GM18909 (cell line): ENCODE measurements around the gene CDH13.

Experiments used
- ATAC-seq: cut with Tn5 transposase; IDR thresholded peaks from one replicate; pipeline ENCODE4 v1.9.1; 2021; ENCODE audit warnings: mild to moderate bottlenecking; ENCODE audit not compliant: unreplicated experiment, poor library complexity

CDH13 gene

DNA sequence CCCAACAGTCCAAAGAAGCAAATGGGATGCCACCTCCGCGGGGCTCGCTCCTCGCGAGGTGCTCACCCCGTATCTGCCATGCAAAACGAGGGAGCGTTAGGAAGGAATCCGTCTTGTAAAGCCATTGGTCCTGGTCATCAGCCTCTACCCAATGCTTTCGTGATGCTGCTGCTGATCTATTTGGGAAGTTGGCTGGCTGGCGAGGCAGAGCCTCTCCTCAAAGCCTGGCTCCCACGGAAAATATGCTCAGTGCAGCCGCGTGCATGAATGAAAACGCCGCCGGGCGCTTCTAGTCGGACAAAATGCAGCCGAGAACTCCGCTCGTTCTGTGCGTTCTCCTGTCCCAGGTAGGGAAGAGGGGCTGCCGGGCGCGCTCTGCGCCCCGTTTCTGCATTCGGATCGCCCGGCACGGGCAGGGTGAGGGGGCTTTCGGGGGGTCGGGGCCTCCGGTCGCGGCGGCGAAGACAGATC, at the start of gene CDH13:
Gene CDH13, plus strand, starts transcription at position 179 of the 471 bp plus-strand sequence.
- no peak for ATAC-seq

GRCh38 chr16:82580298-82580890, 46.4 kb upstream of the CDH13 start:
- no peak for ATAC-seq

GRCh38 chr16:82582975-82583374, 43.8 kb upstream of the CDH13 start:
- ATAC-seq, result no peak

DNA sequence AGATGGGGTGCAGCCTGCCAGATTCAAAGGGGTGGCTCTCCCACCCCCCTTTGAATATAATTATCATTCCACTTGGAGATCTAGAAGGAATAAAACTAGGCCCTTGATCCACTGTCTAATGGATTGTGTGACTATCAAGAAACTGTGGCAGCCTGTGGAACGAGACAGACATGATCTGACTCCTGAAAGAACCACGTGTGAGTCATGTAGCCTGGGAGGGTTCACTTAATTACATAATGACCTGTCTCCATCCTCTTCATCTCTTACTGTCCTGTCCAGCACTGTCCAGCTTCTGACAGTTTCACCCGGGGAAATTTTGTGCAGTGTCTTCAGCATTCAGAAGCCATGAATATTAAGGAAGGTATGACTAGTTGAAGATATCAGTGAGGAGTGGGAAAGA, 43.3 kb upstream of the CDH13 start:
- ATAC-seq, result no peak

DNA sequence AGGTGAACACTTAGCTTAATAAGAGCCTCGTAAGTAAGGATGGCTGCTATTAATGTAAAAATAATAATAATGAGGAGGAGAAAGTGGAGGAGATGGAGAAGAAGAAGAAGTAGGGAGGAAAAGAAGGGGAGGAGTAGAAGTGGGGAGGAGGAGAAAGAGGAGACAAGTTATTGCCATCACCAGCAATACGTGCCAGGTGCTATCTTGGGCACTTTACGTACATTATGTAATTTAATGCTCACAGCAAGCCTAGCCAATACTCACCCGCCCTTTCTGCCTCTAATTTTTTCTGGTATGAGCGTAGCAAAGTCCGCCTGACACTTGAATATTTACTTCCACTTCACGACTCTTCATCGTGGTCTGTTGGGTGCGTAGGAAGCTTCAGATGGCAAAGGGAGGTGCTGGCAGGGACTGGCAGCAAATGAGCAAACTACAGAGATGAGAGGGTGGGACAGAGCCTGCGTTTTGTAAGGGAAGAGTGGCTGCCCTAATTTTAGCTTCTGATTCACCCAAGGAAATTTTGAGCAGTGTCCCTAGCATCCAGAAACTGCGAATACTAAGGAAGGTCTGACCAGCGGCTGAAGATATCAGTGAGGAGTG, 42.1 kb upstream of the CDH13 start:
- no peak for ATAC-seq

DNA sequence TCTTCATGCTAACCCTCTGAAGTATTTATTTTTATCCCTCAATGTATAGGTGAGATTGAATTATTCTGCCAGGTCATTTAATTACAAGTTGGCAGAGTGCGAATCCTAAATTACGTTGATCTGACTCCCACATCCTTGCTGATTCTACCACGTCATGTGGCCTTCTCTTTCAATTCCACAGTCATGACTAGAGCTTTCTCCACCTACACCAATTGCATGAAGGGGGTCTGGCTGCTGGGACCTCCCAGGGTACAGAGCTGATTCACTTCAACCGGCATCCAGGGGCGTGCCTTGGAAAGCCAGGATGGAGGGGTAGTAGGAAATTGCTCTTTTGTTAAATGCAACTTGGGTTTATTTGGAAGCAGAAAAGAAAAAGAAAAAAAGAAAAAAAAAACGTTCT, 41.1 kb upstream of the CDH13 start:
- no peak for ATAC-seq

GRCh38 chr16:82586130-82586529, 40.6 kb upstream of the CDH13 start:
- no peak for ATAC-seq

- no peak for ATAC-seq
Observed at GRCh38 chr16:82587289-82587688, 39.5 kb upstream of the CDH13 start.

- ATAC-seq, result no peak
Observed at GRCh38 chr16:82589407-82589806, 37.4 kb upstream of the CDH13 start.

DNA sequence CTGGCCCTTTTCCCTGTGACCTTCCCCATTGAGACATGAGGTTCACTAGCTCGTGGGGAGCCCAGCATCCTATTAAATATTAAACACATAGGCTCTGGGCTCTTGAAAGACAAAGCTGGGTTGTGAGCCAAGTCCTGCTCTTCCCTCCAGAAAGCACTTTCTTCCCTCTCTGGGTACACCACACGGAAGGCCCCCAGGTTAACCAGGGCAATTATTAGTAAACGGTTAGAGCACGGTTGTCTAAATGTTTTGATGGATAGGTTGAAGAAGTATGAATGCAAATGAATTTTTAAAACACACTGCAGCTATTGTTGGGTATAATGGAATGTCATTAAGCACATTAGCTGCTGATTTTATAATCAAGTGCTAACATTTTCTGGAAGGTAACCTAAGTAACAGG, 32.7 kb upstream of the CDH13 start:
- ATAC-seq, result no peak

- ATAC-seq, result no peak
Observed at GRCh38 chr16:82598771-82599170, 28.0 kb upstream of the CDH13 start.

DNA sequence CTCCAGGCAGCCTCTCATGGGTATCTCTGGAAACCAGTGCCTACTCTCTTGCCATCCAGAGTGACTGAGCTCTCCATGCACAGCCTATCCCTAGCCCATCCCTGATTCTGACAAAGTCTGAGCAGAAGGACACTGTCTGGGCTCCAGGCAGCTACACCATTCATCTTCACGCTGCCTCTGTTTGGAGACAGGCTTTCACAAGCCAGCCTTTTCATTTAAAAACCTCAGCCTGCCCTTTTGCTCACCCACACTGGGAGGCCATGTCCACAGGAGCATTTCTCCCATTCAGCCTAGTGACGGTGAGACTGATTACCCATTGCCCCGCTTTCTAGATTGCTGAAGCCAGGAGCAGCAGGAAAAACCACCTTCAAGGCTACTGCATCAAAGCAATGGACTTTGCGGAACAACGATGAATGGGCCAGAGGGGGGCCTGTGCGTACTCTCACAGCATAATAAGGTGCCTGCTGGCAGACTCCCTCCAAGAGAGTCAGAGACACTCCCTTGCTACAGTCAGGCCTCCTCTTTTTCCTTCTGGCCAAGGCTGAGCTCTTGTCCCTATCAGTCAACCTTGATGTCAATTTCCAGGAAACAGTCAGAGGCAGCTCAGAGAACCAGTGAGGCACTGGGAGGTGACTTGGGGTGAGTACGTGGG, 24.7 kb upstream of the CDH13 start:
- ATAC-seq, result no peak

DNA sequence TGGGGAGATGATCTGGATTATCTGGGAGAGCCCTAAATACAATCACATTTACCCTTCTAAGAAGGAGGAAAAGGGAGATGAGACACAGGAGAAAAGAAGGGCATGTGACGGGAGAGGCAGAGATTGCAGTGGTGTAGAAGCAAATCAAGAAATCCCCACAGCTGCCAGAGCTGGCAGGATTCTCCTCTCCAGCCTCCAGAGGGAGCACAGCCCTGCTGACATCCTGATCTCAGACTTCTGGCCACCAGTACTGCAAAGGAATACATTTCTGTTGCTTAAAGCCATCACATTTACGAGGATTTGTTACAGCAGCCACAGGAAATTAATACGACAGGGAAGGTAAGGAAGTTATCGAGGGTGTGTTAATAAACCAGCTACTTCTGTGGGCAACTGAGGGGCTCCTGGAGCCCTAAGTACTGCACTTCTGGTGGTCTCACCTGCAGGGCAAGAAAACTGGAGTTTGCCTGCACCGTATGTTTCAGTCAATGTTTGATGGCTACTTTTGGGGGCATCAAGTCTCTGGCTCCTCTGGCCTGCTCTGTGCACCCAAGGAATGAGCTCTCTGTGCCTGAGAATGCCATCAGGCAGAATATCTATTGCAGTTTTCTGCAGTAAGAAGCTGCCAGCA, 22.9 kb upstream of the CDH13 start:
- ATAC-seq, result no peak

DNA sequence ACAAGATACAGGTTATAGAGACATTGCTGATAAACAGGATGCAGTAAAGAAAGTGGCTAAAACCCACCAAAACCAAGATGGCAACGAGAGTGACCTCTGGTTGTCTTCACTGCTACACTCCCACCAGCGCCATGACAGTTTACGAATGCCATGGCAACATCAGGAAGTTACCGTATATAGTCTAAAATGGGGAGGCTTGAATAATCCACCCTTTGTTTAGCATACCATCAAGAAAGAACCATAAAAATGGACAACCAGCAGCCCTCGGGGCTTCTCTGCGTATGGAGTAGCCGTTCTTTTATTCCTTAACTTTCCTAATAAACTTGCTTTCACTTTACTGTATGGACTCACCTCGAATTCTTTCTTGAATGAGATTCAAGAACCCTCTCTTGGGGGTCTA, 21.7 kb upstream of the CDH13 start:
- no peak for ATAC-seq

DNA sequence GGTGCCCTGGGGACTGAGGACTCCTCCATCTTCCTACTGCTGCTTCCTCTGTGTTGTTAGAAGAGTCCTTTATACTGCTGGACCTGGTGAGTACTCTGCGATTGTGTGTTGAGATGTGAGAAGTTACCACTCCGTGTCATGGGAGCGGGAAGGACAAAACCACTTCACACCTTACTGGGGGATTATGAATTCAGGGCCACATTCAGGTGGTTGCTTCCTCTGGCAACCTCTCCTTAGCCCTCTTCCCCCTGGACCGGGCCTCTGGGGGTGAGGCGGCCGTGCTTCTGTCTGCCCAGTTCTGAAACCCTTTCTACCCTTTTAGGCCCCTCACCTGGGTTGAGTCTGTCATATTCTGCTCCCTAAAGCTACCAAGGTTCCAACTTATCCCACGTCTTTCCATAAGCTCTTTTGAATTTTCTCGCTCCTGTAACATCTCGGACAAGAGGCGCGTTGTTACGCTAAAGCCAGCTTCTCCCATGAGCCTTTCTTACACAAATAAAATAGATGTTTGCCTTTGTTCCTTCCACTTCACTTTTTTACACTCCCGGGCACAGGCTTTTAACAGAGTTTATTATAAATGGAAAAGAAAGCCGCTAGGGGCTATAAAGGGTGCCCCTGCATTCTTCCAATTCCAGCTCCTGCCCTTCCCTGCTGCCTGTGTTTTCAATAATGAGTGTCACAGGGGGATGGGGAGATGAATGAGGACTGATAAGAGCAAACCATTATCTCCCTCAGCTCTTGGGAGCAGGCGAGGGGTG, 20.7 kb upstream of the CDH13 start:
- no peak for ATAC-seq

- ATAC-seq, result no peak
Observed at GRCh38 chr16:82609140-82609539, 17.6 kb upstream of the CDH13 start.

GRCh38 chr16:82612263-82612662, 14.5 kb upstream of the CDH13 start:
- no peak for ATAC-seq

DNA sequence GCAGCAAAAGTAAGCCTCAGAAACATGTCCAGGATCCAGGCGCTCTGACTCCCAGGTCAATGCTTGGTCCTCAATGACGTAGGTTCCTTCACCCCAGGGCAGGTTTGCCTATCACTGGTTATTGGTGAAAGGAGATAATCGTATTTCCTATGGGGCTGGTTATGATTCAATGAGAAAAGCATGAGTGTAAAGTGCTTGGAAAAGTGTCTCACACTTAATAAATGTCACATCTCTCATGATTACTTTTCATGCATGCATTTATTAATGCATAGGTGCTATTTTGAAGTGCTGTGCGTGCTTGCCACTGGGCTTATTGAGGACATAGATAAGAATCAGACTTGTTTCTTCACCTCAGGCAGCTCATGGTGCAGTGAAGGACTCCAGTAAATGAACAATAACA, 10.4 kb upstream of the CDH13 start:
- no peak for ATAC-seq

- ATAC-seq, result no peak
Observed at GRCh38 chr16:82621781-82622180, 5.0 kb upstream of the CDH13 start.

- no peak for ATAC-seq
Observed at GRCh38 chr16:82623241-82623640, 3.5 kb upstream of the CDH13 start.
